Measurements from ENCODE around the gene AMER2.
"Not testable (repeated sequence)": the region's sequence is repeated elsewhere in the genome, so short reads cannot be mapped to it uniquely, and the experiment has no call there.

AMER2 gene

GRCh38 chr13:25180775-25181537, 8.9 kb upstream of the AMER2 start:
- FAIRE-seq, result no peak

- no peak for FAIRE-seq
Measured at GRCh38 chr13:25179832-25180774, 8.0 kb upstream of the AMER2 start.

- FAIRE-seq, result no peak
Measured at GRCh38 chr13:25179011-25179410, 6.9 kb upstream of the AMER2 start.

GRCh38 chr13:25178070-25178469, 6.0 kb upstream of the AMER2 start:
- no peak for FAIRE-seq

GRCh38 chr13:25177636-25178035, 5.5 kb upstream of the AMER2 start:
- FAIRE-seq, result no peak

- no peak for FAIRE-seq
Measured at GRCh38 chr13:25177012-25177411, 4.9 kb upstream of the AMER2 start.

GRCh38 chr13:25175431-25175830, 3.3 kb upstream of the AMER2 start:
- no peak for FAIRE-seq

GRCh38 chr13:25175026-25175425, 2.9 kb upstream of the AMER2 start:
- no peak for FAIRE-seq

GRCh38 chr13:25174304-25174703, 2.2 kb upstream of the AMER2 start:
- FAIRE-seq, result no peak

GRCh38 chr13:25172303-25172630, 179 bp upstream of the AMER2 start:
- FAIRE-seq, result no peak

- FAIRE-seq, result no peak
Measured at GRCh38 chr13:25171170-25171516, 945 bp downstream of the AMER2 start.

- FAIRE-seq, result no peak
Measured at GRCh38 chr13:25170554-25171111, 1.5 kb downstream of the AMER2 start.

- FAIRE-seq, result no peak
Measured at GRCh38 chr13:25169951-25170553, 2.0 kb downstream of the AMER2 start.

GRCh38 chr13:25169356-25169755, 2.7 kb downstream of the AMER2 start:
- FAIRE-seq, result no peak

GRCh38 chr13:25168790-25169189, 3.3 kb downstream of the AMER2 start:
- no peak for FAIRE-seq

- no peak for FAIRE-seq
Measured at GRCh38 chr13:25167382-25168174, 4.5 kb downstream of the AMER2 start.

- FAIRE-seq, result no peak
Measured at GRCh38 chr13:25166306-25166705, 5.8 kb downstream of the AMER2 start.

GRCh38 chr13:25165663-25166062, 6.4 kb downstream of the AMER2 start:
- no peak for FAIRE-seq

- not testable (repeated sequence) for FAIRE-seq
Measured at GRCh38 chr13:25165163-25165562, 6.9 kb downstream of the AMER2 start.

- no peak for FAIRE-seq
Measured at GRCh38 chr13:25157681-25158080, 14.4 kb downstream of the AMER2 start.

- no peak for FAIRE-seq
Measured at GRCh38 chr13:25153736-25154135, 18.4 kb downstream of the AMER2 start.

GRCh38 chr13:25151626-25152195, 20.4 kb downstream of the AMER2 start:
- FAIRE-seq, result no peak
